H1 (cell line): ENCODE results near the gene ALPP. TPM values are rescaled to one million over a fixed set of nuclear protein-coding genes. Genes with fewer than 3 reads are reported as not detected.
A peak's percentile ranks its signal among the peaks of the same experiment; 100 is the strongest.

Experiments
- CTCF ChIA-PET: fragments of 300-600 bp; sonication (Branson Sonifier 250); formaldehyde crosslinking; loops from one replicate; lab custom pipeline; 2021; ENCODE audit not compliant: partially characterized antibody; lab: Charles Lee
- POLR2A ChIA-PET: fragments of 300-600 bp; sonication (Branson Sonifier 250); formaldehyde crosslinking; loops from one replicate; lab custom pipeline; 2021; ENCODE audit warnings: inconsistent platforms; ENCODE audit not compliant: partially characterized antibody; lab: Charles Lee
- DNase-seq, 2 experiments: peaks; one replicate each; pipeline versions ENCODE4 v3.0.0 to v3.0.0-alpha.2; 2010 to 2022; ENCODE audit warnings: low spot score in 2 of 2, low read depth in 1 of 2, mixed read lengths in 1 of 2
- FAIRE-seq: peaks from 2 replicates; lab custom pipeline; 2011; peaks lifted over from hg19 to GRCh38; lab: Jason Lieb, UNC
- H2AFZ ChIP-seq: 2 replicates; pipeline ENCODE4 v1.8.1; 2012; ENCODE audit warnings: low read length, inconsistent platforms
- H2AK5ac ChIP-seq: 2 replicates; pipeline ENCODE4 v1.6.1; 2013; ENCODE audit warnings: low read depth, low read length
- H2BK120ac ChIP-seq: replicated peaks from 2 replicates; pipeline ENCODE3; 2013; ENCODE audit warnings: low read depth, low read length, inconsistent platforms
- H2BK12ac ChIP-seq: 2 replicates; pipeline ENCODE4 v1.6.1; 2013; ENCODE audit warnings: low read depth, low read length
- H2BK15ac ChIP-seq: 2 replicates; pipeline ENCODE4 v1.6.1; 2013; ENCODE audit warnings: low read length
- H2BK20ac ChIP-seq: 2 replicates; pipeline ENCODE4 v1.6.1; 2013; ENCODE audit warnings: low read length
- H2BK5ac ChIP-seq: 2 replicates; pipeline ENCODE4 v1.6.1; 2013; ENCODE audit warnings: low read depth, low read length
- H3K14ac ChIP-seq: 2 replicates; pipeline ENCODE4 v1.6.1; 2013; ENCODE audit warnings: inconsistent platforms; ENCODE audit not compliant: insufficient read length
- H3K18ac ChIP-seq: 2 replicates; pipeline ENCODE4 v1.6.1; 2013; ENCODE audit warnings: low read length; ENCODE audit errors: extremely low read depth
- H3K23ac ChIP-seq: 2 replicates; pipeline ENCODE4 v1.6.1; 2013; ENCODE audit warnings: inconsistent platforms; ENCODE audit not compliant: insufficient read length
- H3K23me2 ChIP-seq: 2 replicates; pipeline ENCODE4 v1.6.1; 2013; ENCODE audit warnings: low read depth, low read length
- H3K27ac ChIP-seq: 2 replicates; pipeline ENCODE4 v1.6.1; 2011; ENCODE audit warnings: low read depth, low read length, inconsistent platforms
- H3K27me3 ChIP-seq, 4 experiments: replicated peaks in 1 of 4; 1 replicate in 1 of 4; 2 replicates in 3 of 4; pipeline versions ENCODE4 v1.6.1 to v1.8.1; 2011 to 2013; ENCODE audit warnings: low read length in 3 of 4, mild to moderate bottlenecking in 3 of 4, inconsistent platforms in 2 of 4, mixed read lengths in 2 of 4, moderate library complexity in 1 of 4; ENCODE audit not compliant: control insufficient read depth in 3 of 4, insufficient read depth in 3 of 4; ENCODE audit errors: extremely low read depth in 1 of 4
- H3K36me3 ChIP-seq, 4 experiments: 2 replicates each; pipeline versions ENCODE4 v1.6.1 to v1.8.1; 2011 to 2013; ENCODE audit warnings: mild to moderate bottlenecking in 4 of 4, low read length in 3 of 4, moderate library complexity in 2 of 4, control low read depth in 1 of 4, inconsistent platforms in 1 of 4; ENCODE audit not compliant: insufficient read depth in 4 of 4, control insufficient read depth in 2 of 4
- H3K4ac ChIP-seq: replicated peaks from 2 replicates; pipeline ENCODE3; 2013; ENCODE audit warnings: low read length, low read depth, mixed read lengths, inconsistent platforms; ENCODE audit not compliant: insufficient read length
- H3K4me1 ChIP-seq, 4 experiments: replicated peaks in 1 of 4; 1 replicate in 1 of 4; 2 replicates in 3 of 4; pipeline versions ENCODE4 v1.6.1 to v1.8.1; 2011 to 2013; ENCODE audit warnings: low read length in 3 of 4, inconsistent platforms in 2 of 4, mixed read lengths in 1 of 4; ENCODE audit not compliant: insufficient read depth in 4 of 4, control insufficient read depth in 3 of 4
- H3K4me2 ChIP-seq, 2 experiments: 2 replicates each; pipeline versions ENCODE4 v1.6.1 to v1.8.1; 2011 to 2013; ENCODE audit warnings: low read depth in 2 of 2, low read length in 2 of 2, control low read depth in 1 of 2, inconsistent platforms in 1 of 2, mild to moderate bottlenecking in 1 of 2; ENCODE audit not compliant: insufficient read depth in 1 of 2
- H3K4me3 ChIP-seq, 4 experiments: fragments of 200-600, 300-600 bp in 1 of 4; sonication (generic), shearing (Covaris generic), sonication (Bioruptor Twin) in 1 of 4; 2 replicates each; pipeline versions ENCODE4 v1.5.1 to v1.8.1; 2011 to 2016; ENCODE audit warnings: low read length in 4 of 4, low read depth in 3 of 4, control low read depth in 2 of 4, inconsistent platforms in 2 of 4, mild to moderate bottlenecking in 2 of 4, mixed read lengths in 1 of 4, moderate library complexity in 1 of 4; ENCODE audit not compliant: insufficient read depth in 2 of 4; ENCODE audit errors: extremely low read depth in 1 of 4
- H3K56ac ChIP-seq: replicated peaks from 2 replicates; pipeline ENCODE3; 2013; ENCODE audit warnings: low read depth, mild to moderate bottlenecking, mixed read lengths, low read length, inconsistent platforms; ENCODE audit not compliant: insufficient read length
- H3K79me1 ChIP-seq: 2 replicates; pipeline ENCODE4 v1.6.1; 2013; ENCODE audit warnings: low read depth, low read length, control low read depth
- H3K79me2 ChIP-seq, 2 experiments: 2 replicates each; pipeline versions ENCODE4 v1.6.1 to v1.8.1; 2012 to 2013; ENCODE audit warnings: low read length in 2 of 2, mild to moderate bottlenecking in 2 of 2, inconsistent platforms in 1 of 2; ENCODE audit not compliant: insufficient read depth in 2 of 2, control insufficient read depth in 1 of 2
- H3K9ac ChIP-seq, 4 experiments: replicated peaks in 1 of 4; 1 replicate in 1 of 4; 2 replicates in 3 of 4; pipeline versions ENCODE4 v1.6.1 to v1.8.1; 2011 to 2013; ENCODE audit warnings: low read depth in 3 of 4, low read length in 3 of 4, control low read depth in 2 of 4, mild to moderate bottlenecking in 2 of 4, moderate library complexity in 2 of 4, inconsistent platforms in 1 of 4; ENCODE audit errors: extremely low read depth in 1 of 4
- H3K9me3 ChIP-seq, 2 experiments: 2 replicates each; pipeline versions ENCODE4 v1.6.1 to v1.8.1; 2012 to 2013; ENCODE audit warnings: mild to moderate bottlenecking in 2 of 2, moderate library complexity in 2 of 2, control low read depth in 1 of 2, inconsistent platforms in 1 of 2, low read depth in 1 of 2, low read length in 1 of 2, mixed read lengths in 1 of 2; ENCODE audit not compliant: insufficient read depth in 2 of 2
- H4K20me1 ChIP-seq, 2 experiments: replicated peaks in 1 of 2; 2 replicates each; pipeline versions ENCODE3 to v1.8.1; 2011 to 2013; ENCODE audit warnings: inconsistent platforms in 2 of 2, low read length in 2 of 2, mild to moderate bottlenecking in 1 of 2; ENCODE audit not compliant: insufficient read depth in 2 of 2, control insufficient read depth in 1 of 2
- H4K5ac ChIP-seq: 2 replicates; pipeline ENCODE4 v1.6.1; 2013; ENCODE audit warnings: low read length, low read depth, mixed read lengths, inconsistent platforms; ENCODE audit not compliant: insufficient read length
- H4K8ac ChIP-seq: 2 replicates; pipeline ENCODE4 v1.8.0; 2013; ENCODE audit warnings: mild to moderate bottlenecking, moderate library complexity, low read length, inconsistent platforms; ENCODE audit not compliant: insufficient read depth; ENCODE audit errors: extremely low read depth
- H4K91ac ChIP-seq: replicated peaks from 2 replicates; pipeline ENCODE3; 2013; ENCODE audit warnings: low read length, mixed read lengths, inconsistent platforms; ENCODE audit not compliant: insufficient read length
- CBX8 ChIP-seq: fragments of 300-800, 300-1000 bp; sonication (generic); IDR thresholded peaks from 2 replicates; pipeline ENCODE4 v1.7.1; 2016; ENCODE audit warnings: low read depth, low read length, borderline replicate concordance
- POU5F1 ChIP-seq: IDR thresholded peaks from 2 replicates; pipeline ENCODE4 v1.6.1; 2011; ENCODE audit warnings: low read depth, mild to moderate bottlenecking, low read length, moderate library complexity
- WGBS, 2 experiments: shearing (Covaris generic) in 1 of 2; methylation state at CpG; one replicate each; pipeline versions ENCODE4 v1.1.6 to v1.1.7; 2013 to 2015; ENCODE audit warnings: low lambda C conversion rate in 2 of 2, mixed read lengths in 2 of 2, inconsistent platforms in 1 of 2, low coverage in 1 of 2, missing lambda C conversion rate in 1 of 2; ENCODE audit not compliant: insufficient replicate concordance in 2 of 2, insufficient coverage in 1 of 2, insufficient read length in 1 of 2; ENCODE audit errors: extremely low coverage in 1 of 2, missing lambda C conversion rate in 1 of 2; 5-methylcytosine and 5-hydroxymethylcytosine counted together
- polyA plus RNA-seq, 7 experiments: library from polyadenylated mRNA; depleted of rRNA in 3 of 7; stranded (reverse) in 5 of 7; unstranded in 2 of 7; fragments of >200 nt in 5 of 7; fragments of 200-250 nt in 2 of 7; gene quantifications; 1 replicate in 5 of 7; 2 replicates in 1 of 7; 4 replicates in 1 of 7; pipeline versions ENCODE4 v1.2.1 to v1.2.3, GENCODE V29; 2011 to 2013; ENCODE audit warnings: missing spikeins in 2 of 7, mixed read lengths in 2 of 7
- total RNA-seq: library from RNA; stranded (reverse); fragmentation: NEBNext Ultra II Directional; extraction: Animal tissue kit (Norgen Biotek cat#: 25700); gene quantifications from 2 replicates; pipeline ENCODE4 v1.2.1, GENCODE V29; 2021

ALPP gene
- total and polyA plus RNA-seq, 2 of the 8 experiments (the other 6 are each of a cell fraction or from before 2014, with no cell fraction given): 0.15 TPM

- Histone ChIP-seq H3K4me1 (peaks cover 0 to 12% (median 4%) of the 10 kb centered on the region in 4 experiments; a peak in 5 of 7 replicates), H3K27me3 (no peaks in the 10 kb centered on the region; a peak in 1 of 7 replicates), H3K23me2 (no peaks in the 10 kb centered on the region), H4K8ac (no peak overlapping the region), H3K4me3 (no peak overlapping the region), H2BK20ac (no peak overlapping the region), H3K79me1 (no peaks in the 10 kb centered on the region), H3K79me2 (no peaks in the 10 kb centered on the region), H3K9me3 (no peaks in the 10 kb centered on the region), H3K4ac (no peak overlapping the region), H3K18ac (no peak overlapping the region), H4K20me1 (no peaks in the 10 kb centered on the region), H2BK12ac (no peak overlapping the region; the same call in 1 of the 2 replicates), H4K91ac (no peak overlapping the region), H3K14ac (no peak overlapping the region), H3K23ac (no peak overlapping the region), H4K5ac (no peak overlapping the region), H2AK5ac (no peak overlapping the region), H3K9ac (no peak overlapping the region), H3K56ac (no peak overlapping the region), H3K27ac (no peak overlapping the region), H2BK5ac (no peak overlapping the region), H3K4me2 (peak overlapping the region in 1 of 2 experiments; percentile 22; a peak in 1 of 4 replicates), H2BK15ac (no peak overlapping the region), H3K36me3 (no peaks in the 10 kb centered on the region), H2BK120ac (no peak overlapping the region), H2AFZ (no peak overlapping the region)
- FAIRE-seq (peak; percentile 13), DNase-seq (no peak)
- POLR2A ChIA-PET: interaction anchor here (1.0 to 1.7 kb wide), 4 partner anchors 10 to 37 kb away, joined by 3 to 7 read pairs (median 4); no protein-coding TSS in a partner anchor
- WGBS, 2 experiments: 49% methylated on average over 12 of the region's 12 CpGs; no CpG with 5 or more reads in 1 of the 2 experiments
- CTCF ChIA-PET: interaction anchor here (0.6 to 8.3 kb wide), 19 partner anchors 9 to 481 kb away, joined by 3 to 88 read pairs (median 4); no protein-coding TSS in a partner anchor
- TF ChIP-seq CBX8: no peak
- 0 out of 2 replicates have a peak, but pooled peaks have one; percentile 6 for TF ChIP-seq POU5F1
Observed at GRCh38 chr2:232375164-232375563, 3.4 kb upstream of the ALPP start.
